Stimulated activated naive CD8-positive, alpha-beta T cell treated with anti-CD3 and anti-CD28 coated beads, Interleukin-15, Interleukin-2, amounts not matched to agents 100 ng/mL and 50 ng/mL, for 24 hours (primary cell): Measurements from ENCODE around the gene XKR3.
"Not testable (repeated sequence)": the region's sequence is repeated elsewhere in the genome, so short reads cannot be mapped to it uniquely, and the experiment has no call there.

Source experiments
- H3K27ac Mint-ChIP-seq: one replicate; pipeline ENCODE4 v1.8.0; 2021; ENCODE audit warnings: mild to moderate bottlenecking, mixed read lengths
- H3K27me3 Mint-ChIP-seq: one replicate; pipeline ENCODE4 v1.8.0; 2021; ENCODE audit warnings: mixed read lengths
- H3K36me3 Mint-ChIP-seq: one replicate; pipeline ENCODE4 v1.8.0; 2021; ENCODE audit warnings: low read depth, mixed read lengths
- H3K4me1 Mint-ChIP-seq: one replicate; pipeline ENCODE4 v1.8.0; 2021; ENCODE audit warnings: low read depth, mixed read lengths
- H3K4me3 Mint-ChIP-seq: one replicate; pipeline ENCODE4 v1.8.0; 2021; ENCODE audit warnings: mild to moderate bottlenecking, mixed read lengths
- H3K9me3 Mint-ChIP-seq: one replicate; pipeline ENCODE4 v1.8.0; 2021; ENCODE audit warnings: mixed read lengths

The XKR3 gene

GRCh38 chr22:16824716-16825687 is at the start of gene XKR3:
TSS of gene XKR3 (minus strand) at chr22:16825411. CDS start at chr22:16808073, 17,338 bp downstream.
- H3K4me1 Mint-ChIP-seq = peaks cover 23% of the 10 kb centered on the region
- peak within 1 kb of the TSS; percentile 78 for H3K4me3 Mint-ChIP-seq
- no peaks in the 10 kb centered on the region for H3K27me3 Mint-ChIP-seq
- H3K27ac Mint-ChIP-seq = peak within 1 kb of the TSS; percentile 79
- H3K36me3 Mint-ChIP-seq = no peaks in the 10 kb centered on the region
- H3K9me3 Mint-ChIP-seq = peaks cover 7% of the 10 kb centered on the region

GRCh38 chr22:16869640-16870039 is 44.4 kb upstream of the XKR3 start:
- not testable (repeated sequence) for H3K9me3 Mint-ChIP-seq, H3K27me3 Mint-ChIP-seq, H3K36me3 Mint-ChIP-seq, H3K4me3 Mint-ChIP-seq, H3K27ac Mint-ChIP-seq, H3K4me1 Mint-ChIP-seq

- Mint-ChIP-seq H3K27me3 (no peaks in the 10 kb centered on the region), H3K4me3 (no peak overlapping the region), H3K9me3 (no peaks in the 10 kb centered on the region), H3K36me3 (no peaks in the 10 kb centered on the region), H3K27ac (no peak overlapping the region), H3K4me1 (no peaks in the 10 kb centered on the region)
These were observed 41.0 kb upstream of the XKR3 start for GRCh38 chr22:16866167-16866566.

- not testable (repeated sequence) for H3K27ac Mint-ChIP-seq, H3K4me3 Mint-ChIP-seq, H3K27me3 Mint-ChIP-seq, H3K4me1 Mint-ChIP-seq, H3K36me3 Mint-ChIP-seq, H3K9me3 Mint-ChIP-seq
These were observed 31.6 kb upstream of the XKR3 start for GRCh38 chr22:16856851-16857250.

GRCh38 chr22:16854631-16855030 is 29.4 kb upstream of the XKR3 start:
- Mint-ChIP-seq H3K9me3 (no peaks in the 10 kb centered on the region), H3K36me3 (no peaks in the 10 kb centered on the region), H3K4me3 (no peak overlapping the region), H3K4me1 (no peaks in the 10 kb centered on the region), H3K27ac (no peak overlapping the region), H3K27me3 (peaks cover 4% of the 10 kb centered on the region)

GRCh38 chr22:16851268-16851996 is 26.2 kb upstream of the XKR3 start:
- not testable (repeated sequence) for H3K4me1 Mint-ChIP-seq

GRCh38 chr22:16847271-16847670 is 22.1 kb upstream of the XKR3 start:
- no peaks in the 10 kb centered on the region for H3K36me3 Mint-ChIP-seq
- peaks cover 3% of the 10 kb centered on the region for H3K9me3 Mint-ChIP-seq
- H3K4me1 Mint-ChIP-seq = no peaks in the 10 kb centered on the region
- H3K27ac Mint-ChIP-seq = no peak overlapping the region
- H3K4me3 Mint-ChIP-seq = no peak overlapping the region
- peaks cover 3% of the 10 kb centered on the region for H3K27me3 Mint-ChIP-seq

More at GRCh38 chr22:16851268-16851996, 26.2 kb upstream of the XKR3 start:
- not testable (repeated sequence) for H3K36me3 Mint-ChIP-seq, H3K9me3 Mint-ChIP-seq, H3K27ac Mint-ChIP-seq, H3K4me3 Mint-ChIP-seq, H3K27me3 Mint-ChIP-seq

GRCh38 chr22:16845881-16846280 is 20.7 kb upstream of the XKR3 start:
- no peaks in the 10 kb centered on the region for H3K36me3 Mint-ChIP-seq
- H3K27ac Mint-ChIP-seq = no peak overlapping the region
- no peak overlapping the region for H3K4me3 Mint-ChIP-seq
- peaks cover 3% of the 10 kb centered on the region for H3K27me3 Mint-ChIP-seq
- H3K9me3 Mint-ChIP-seq = peaks cover 3% of the 10 kb centered on the region
- no peaks in the 10 kb centered on the region for H3K4me1 Mint-ChIP-seq

- no peaks in the 10 kb centered on the region for H3K4me1 Mint-ChIP-seq
- H3K4me3 Mint-ChIP-seq = no peak overlapping the region
- H3K27ac Mint-ChIP-seq = no peak overlapping the region
These were observed 20.3 kb upstream of the XKR3 start for GRCh38 chr22:16845465-16845864.

GRCh38 chr22:16844529-16844928 is 19.3 kb upstream of the XKR3 start:
- H3K9me3 Mint-ChIP-seq = peaks cover 3% of the 10 kb centered on the region
- H3K36me3 Mint-ChIP-seq = no peaks in the 10 kb centered on the region
- H3K4me3 Mint-ChIP-seq = no peak overlapping the region
- no peak overlapping the region for H3K27ac Mint-ChIP-seq
- no peaks in the 10 kb centered on the region for H3K4me1 Mint-ChIP-seq
- H3K27me3 Mint-ChIP-seq = peaks cover 3% of the 10 kb centered on the region

More at GRCh38 chr22:16845465-16845864, 20.3 kb upstream of the XKR3 start:
- Mint-ChIP-seq H3K27me3 (peaks cover 3% of the 10 kb centered on the region), H3K9me3 (peaks cover 3% of the 10 kb centered on the region), H3K36me3 (no peaks in the 10 kb centered on the region)

- Mint-ChIP-seq H3K27ac (no peak overlapping the region), H3K27me3 (no peaks in the 10 kb centered on the region), H3K4me1 (no peaks in the 10 kb centered on the region), H3K9me3 (no peaks in the 10 kb centered on the region), H3K36me3 (no peaks in the 10 kb centered on the region), H3K4me3 (no peak overlapping the region)
These were observed 12.9 kb upstream of the XKR3 start for GRCh38 chr22:16838073-16838472.

GRCh38 chr22:16834971-16835370 is 9.8 kb upstream of the XKR3 start:
- Mint-ChIP-seq H3K36me3 (no peaks in the 10 kb centered on the region), H3K9me3 (no peaks in the 10 kb centered on the region)

GRCh38 chr22:16831257-16831656 is 6.0 kb upstream of the XKR3 start:
- no peak overlapping the region for H3K27ac Mint-ChIP-seq
- H3K4me1 Mint-ChIP-seq = no peaks in the 10 kb centered on the region
- H3K27me3 Mint-ChIP-seq = peaks cover 3% of the 10 kb centered on the region
- H3K9me3 Mint-ChIP-seq = no peaks in the 10 kb centered on the region
- H3K4me3 Mint-ChIP-seq = no peak overlapping the region
- no peaks in the 10 kb centered on the region for H3K36me3 Mint-ChIP-seq

More at GRCh38 chr22:16834971-16835370, 9.8 kb upstream of the XKR3 start:
- Mint-ChIP-seq H3K27me3 (peaks cover 3% of the 10 kb centered on the region), H3K27ac (no peak overlapping the region), H3K4me1 (no peaks in the 10 kb centered on the region), H3K4me3 (no peak overlapping the region)

- Mint-ChIP-seq H3K4me1 (peaks cover 10% of the 10 kb centered on the region), H3K27ac (no peak overlapping the region), H3K9me3 (no peaks in the 10 kb centered on the region), H3K27me3 (peaks cover 3% of the 10 kb centered on the region), H3K36me3 (no peaks in the 10 kb centered on the region), H3K4me3 (no peak overlapping the region)
These were observed 4.8 kb upstream of the XKR3 start for GRCh38 chr22:16829985-16830384.

- no peaks in the 10 kb centered on the region for H3K36me3 Mint-ChIP-seq
- no peak overlapping the region for H3K4me3 Mint-ChIP-seq
- peaks cover 3% of the 10 kb centered on the region for H3K27me3 Mint-ChIP-seq
- peaks cover 21% of the 10 kb centered on the region for H3K4me1 Mint-ChIP-seq
- H3K27ac Mint-ChIP-seq = no peak overlapping the region
- no peaks in the 10 kb centered on the region for H3K9me3 Mint-ChIP-seq
These were observed 3.7 kb upstream of the XKR3 start for GRCh38 chr22:16828876-16829275.
